Measurements from ENCODE around the gene ACCS.

DNA sequence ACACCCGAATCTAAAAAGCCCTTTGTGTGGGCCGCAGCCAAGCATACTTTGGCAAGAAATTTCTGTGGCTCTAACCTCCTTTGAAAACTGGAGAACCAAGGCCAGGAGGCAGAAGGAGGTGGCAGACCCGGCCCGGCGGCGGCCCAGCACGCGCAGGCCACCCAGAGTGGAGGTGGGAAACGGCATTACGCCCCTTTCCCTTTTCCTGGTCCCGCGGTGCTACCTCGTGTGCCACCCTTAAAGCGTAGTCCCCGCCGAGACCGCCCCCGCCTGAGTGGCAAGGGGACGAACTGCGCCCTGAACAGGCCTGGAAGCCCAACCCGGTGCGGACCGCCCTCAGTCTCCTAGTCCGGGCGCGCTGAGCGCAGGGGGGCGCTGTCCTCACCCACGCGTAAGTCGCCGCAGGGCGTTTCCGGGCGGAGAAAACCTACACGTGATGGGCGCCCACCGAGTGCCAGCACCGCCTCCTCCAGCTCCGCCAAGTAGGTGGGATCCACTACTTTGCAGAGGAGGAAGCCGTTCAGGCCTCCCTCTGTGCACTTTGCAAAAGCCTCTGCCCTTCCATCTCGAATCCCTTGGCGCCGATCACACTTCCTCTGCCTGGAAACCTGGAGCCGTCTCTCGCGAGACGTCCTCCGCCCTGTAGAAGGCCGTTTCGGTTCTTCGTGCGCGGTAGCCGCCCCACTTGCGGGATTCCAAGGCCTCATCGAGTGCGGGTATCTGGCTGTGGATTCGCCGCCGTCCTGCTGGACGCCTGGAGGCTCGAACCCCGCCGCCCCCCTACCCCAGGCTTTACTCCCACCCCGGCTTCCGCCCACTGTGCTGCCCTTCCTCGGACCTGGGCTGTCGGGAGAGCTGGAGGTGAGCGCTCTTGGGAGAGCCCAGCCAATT lies at the start of gene ACCS:
- peak; percentile 90 for TF ChIP-seq L3MBTL2 (conservative IDR thresholded peaks at IDR 0.05)
- peak; percentile 74; the same call in 1 of the 2 replicates for TF ChIP-seq TARDBP (IDR thresholded peaks at IDR 0.05)
- TF ChIP-seq FOXM1 (IDR thresholded peaks at IDR 0.05; ENCODE audit: borderline replicate concordance), result no peak
- TF ChIP-seq SP1 (IDR thresholded peaks at IDR 0.05), result no peak
- TF ChIP-seq ZNF384 (IDR thresholded peaks at IDR 0.05), result no peak
- no peak for TF ChIP-seq BHLHE40 (IDR thresholded peaks at IDR 0.05; ENCODE audit: borderline replicate concordance)
- TF ChIP-seq SUZ12 (IDR thresholded peaks at IDR 0.05), result no peak
- TF ChIP-seq ELF4 (IDR thresholded peaks at IDR 0.05), result peak; percentile 50
- no peak for TF ChIP-seq FOXA1 (IDR thresholded peaks at IDR 0.05)
- TF ChIP-seq FOXK2 (IDR thresholded peaks at IDR 0.05), result no peak
- peak; percentile 67 for TF ChIP-seq CTBP1 (IDR thresholded peaks at IDR 0.05; ENCODE audit: borderline replicate concordance)
